ENCODE data around the gene UPP2.
A peak's percentile ranks its signal among the peaks of the same experiment; 100 is the strongest.

UPP2 gene

DNA sequence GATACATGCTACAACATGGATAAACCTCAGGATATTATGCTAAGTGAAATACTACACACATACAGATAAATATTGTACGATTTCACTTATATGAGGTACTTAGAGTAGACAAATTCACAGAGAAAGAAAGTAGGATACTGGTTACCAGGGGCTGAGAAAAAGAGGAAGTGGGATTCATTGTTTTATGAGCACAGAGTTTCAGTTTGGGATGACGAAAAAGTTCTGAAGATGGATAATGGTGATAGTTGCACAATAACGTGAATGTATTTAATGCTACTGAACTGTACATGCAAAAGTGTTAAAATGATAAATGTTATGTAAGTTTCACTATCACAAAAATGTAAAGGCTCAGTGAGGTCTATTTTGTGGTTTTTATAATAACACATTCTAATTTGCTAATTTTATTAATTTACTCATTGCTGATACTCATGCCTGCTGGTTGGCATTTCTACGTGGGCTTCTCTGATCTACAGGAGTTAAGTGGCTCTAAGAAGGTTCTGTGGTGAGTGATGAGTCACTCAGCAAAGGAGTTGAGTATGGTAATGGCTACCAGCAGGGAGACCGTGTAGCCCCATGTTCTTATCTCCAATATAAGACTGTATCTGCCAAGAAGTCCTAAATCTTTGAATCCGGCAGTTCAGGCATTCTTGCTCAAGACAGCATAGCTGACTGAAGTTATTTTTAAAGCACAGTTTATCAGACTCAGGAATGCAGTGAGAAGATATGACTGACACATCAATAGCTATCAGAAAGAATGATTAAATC is 41.1 kb downstream of the UPP2 start:
- DNase-seq = peak; percentile 25

DNA sequence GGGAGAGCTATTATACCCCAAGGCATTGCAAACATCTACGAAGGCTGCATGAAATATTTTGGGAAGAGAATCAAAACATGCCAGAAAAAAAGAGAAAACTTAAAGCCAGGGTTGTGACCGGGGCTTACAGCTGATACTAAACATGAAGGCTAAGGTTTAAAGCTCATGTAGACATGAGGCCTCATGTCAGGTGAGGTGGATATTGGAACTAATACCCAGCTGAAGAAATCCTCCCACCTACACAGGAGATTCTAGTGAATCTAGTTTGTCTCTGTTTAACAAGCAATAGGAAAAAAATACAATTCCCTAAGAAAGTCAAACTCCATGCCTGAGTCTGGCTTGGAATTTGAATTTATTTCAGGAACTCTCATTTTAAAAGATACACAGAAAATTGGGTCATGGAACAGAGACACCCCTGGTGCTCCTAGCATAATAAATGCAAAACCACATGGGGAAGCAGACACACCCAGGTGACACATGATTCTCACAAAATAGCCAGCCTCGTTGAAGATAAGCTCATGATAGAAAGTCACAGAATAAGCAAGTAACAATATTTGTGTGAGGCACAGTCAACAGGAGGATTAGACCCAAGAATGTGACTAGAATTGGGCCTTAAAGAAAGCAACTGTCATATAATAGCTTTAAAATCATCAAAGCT is 42.2 kb downstream of the UPP2 start:
- no peak for DNase-seq

GRCh38 chr2:158144914-158145625 is 43.4 kb downstream of the UPP2 start:
- no peak for DNase-seq

- DNase-seq = no peak
Measured at GRCh38 chr2:158153270-158154015, 51.8 kb downstream of the UPP2 start.

- DNase-seq = no peak
Measured at GRCh38 chr2:158154596-158154995, 52.9 kb downstream of the UPP2 start.

- no peak for DNase-seq
Measured at GRCh38 chr2:158172719-158173118, 71.0 kb downstream of the UPP2 start.

DNA sequence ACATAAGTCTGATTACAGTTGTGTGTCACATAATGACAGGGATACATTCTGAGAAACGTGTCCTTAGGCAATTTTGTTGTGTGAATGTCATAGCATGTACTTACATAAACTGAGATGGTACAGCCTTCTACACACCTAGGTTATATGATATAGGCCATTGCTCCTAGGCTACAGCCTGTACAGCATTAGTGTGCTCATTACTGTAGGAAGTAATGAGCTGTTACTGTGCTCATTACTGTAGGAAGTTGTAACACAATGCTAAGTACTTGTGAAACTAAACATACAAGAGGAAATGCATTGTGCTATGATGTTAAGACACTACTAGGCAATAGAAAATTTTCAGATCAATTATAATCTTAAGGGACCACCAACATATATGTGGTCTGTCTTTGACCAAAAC is 72.8 kb downstream of the UPP2 start:
- DNase-seq = no peak

- no peak for DNase-seq
Measured at GRCh38 chr2:158174956-158175355, 73.3 kb downstream of the UPP2 start.

GRCh38 chr2:158178646-158179045 is 77.0 kb downstream of the UPP2 start:
- no peak for DNase-seq

DNA sequence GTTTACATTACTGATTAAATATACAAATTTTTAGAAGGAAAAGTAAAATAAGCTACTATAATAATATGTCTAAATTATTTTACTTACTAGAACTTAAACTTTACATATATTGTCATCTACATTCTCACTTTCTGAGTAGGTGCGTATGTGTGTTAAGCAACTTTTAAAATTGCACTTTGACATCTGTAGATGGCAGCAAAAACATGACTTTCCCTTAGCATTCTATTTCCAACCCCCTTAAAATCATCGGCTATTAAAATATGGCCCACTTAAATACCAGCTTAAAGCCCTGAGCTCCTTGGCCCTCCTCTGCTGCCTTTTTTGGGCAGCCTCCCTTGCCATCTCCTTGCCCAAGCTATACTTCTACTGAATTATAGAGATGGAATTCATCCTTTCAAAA is 78.0 kb downstream of the UPP2 start:
- peak; percentile 7 for DNase-seq

GRCh38 chr2:158181171-158181570 is 79.5 kb downstream of the UPP2 start:
- no peak for DNase-seq

- no peak for DNase-seq
Measured at GRCh38 chr2:158182676-158183295, 81.1 kb downstream of the UPP2 start.

DNA sequence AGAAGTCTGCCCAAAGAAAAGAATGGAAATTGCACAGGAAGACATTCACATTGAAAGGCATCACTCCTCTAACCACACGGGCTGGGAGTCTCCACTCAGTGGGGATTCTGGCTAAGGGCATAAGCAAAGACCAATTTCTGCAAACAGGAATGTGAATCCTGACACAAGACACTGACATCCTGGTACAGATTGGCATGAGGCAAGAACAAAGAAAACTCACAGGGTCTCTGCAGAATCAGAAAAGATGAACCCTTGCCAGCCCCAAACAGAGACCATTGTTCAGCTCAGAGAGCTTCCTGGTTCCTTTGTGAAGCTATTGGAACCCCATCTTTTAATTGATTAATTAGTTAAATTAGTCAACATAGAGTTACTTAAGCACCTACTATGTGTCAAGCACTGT is 82.3 kb downstream of the UPP2 start:
- no peak for DNase-seq

- DNase-seq = no peak
Measured at GRCh38 chr2:158184556-158185343, 83.1 kb downstream of the UPP2 start.
